Measurements from ENCODE around the gene CCT3.

Gene CCT3

DNA sequence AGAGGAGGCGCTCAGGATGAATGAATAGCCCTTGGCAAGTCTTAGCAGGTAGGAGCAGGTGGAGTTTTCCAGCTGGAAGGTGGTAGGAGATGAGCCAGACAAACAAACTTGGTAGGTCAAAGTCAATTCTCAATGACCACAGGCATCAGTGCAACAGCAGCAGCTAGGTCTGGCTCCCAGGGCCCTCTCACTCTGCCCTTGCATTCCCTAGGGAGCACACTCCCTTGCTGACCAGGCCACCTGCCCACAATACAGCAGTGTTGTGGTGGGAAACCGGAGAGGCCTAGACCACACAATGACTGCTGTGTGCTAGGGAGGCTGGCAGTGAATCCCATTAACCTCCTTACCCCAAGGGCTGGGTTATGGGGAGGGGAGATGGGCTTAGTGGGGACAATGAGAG, 77.2 kb downstream of the CCT3 start:
- H3K9me3 Mint-ChIP-seq = no peaks in the 10 kb centered on the region
- H3K4me3 Mint-ChIP-seq = no peak overlapping the region
- H3K27me3 Mint-ChIP-seq = no peaks in the 10 kb centered on the region
- H3K36me3 Mint-ChIP-seq (ENCODE audit: low read depth) = peaks cover 96% of the 10 kb centered on the region
- no peak for DNase-seq
- peaks cover 15% of the 10 kb centered on the region for H3K4me1 Mint-ChIP-seq (ENCODE audit: low read depth)
- peak overlapping the region; percentile 45 for H3K27ac Mint-ChIP-seq

DNA sequence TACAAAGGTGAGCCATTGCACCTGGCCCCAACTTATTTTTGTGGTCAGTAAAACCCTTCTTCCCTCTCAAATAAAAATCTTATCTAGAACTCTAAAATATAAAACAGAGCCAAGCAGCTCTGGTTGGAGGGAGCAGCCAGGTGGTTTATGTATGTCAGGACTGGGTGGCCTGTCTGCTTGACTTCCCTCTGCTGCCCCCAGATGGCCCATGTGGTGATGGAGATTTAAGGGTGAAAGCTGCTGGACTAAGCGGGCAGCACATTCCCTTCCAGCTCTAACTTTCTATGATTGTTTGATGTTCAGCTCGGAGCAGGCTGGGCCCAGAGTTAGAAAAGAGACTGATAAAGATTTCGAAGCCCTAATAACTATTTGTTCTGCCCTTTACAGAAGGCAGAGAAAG, 78.3 kb downstream of the CCT3 start:
- H3K4me3 Mint-ChIP-seq = no peak overlapping the region
- H3K9me3 Mint-ChIP-seq = no peaks in the 10 kb centered on the region
- H3K36me3 Mint-ChIP-seq (ENCODE audit: low read depth) = peaks cover 88% of the 10 kb centered on the region
- no peak overlapping the region for H3K27ac Mint-ChIP-seq
- peaks cover 15% of the 10 kb centered on the region for H3K4me1 Mint-ChIP-seq (ENCODE audit: low read depth)
- DNase-seq = no peak
- no peaks in the 10 kb centered on the region for H3K27me3 Mint-ChIP-seq
